ENCODE measurements around the gene SLC5A1. TPM values are rescaled to one million over a fixed set of nuclear protein-coding genes. Genes with fewer than 3 reads are reported as not detected.

The SLC5A1 gene
- total RNA-seq, 1 donor from 2014 or later: 201 TPM

GRCh38 chr22:32058656-32059260, 15.7 kb downstream of the SLC5A1 start:
- Histone ChIP-seq H3K4me1 (peaks cover 17% of the 10 kb centered on the region), H3K9me3 (replicated peaks) (no peaks in the 10 kb centered on the region), H3K4me3 (peak overlapping the region; percentile 70), H3K27me3 (ENCODE audit: low read depth) (peaks cover 3% of the 10 kb centered on the region), H3K36me3 (no peaks in the 10 kb centered on the region), H3K27ac (replicated peaks) (peak overlapping the region; percentile 89)
- DNase-seq: no peak
- TF ChIP-seq CTCF (IDR thresholded peaks at IDR 0.05; ENCODE audit: borderline replicate concordance): no peak
- intact Hi-C loops (cut with micrococcal nuclease): no loop called here

GRCh38 chr22:32059426-32059825, 16.4 kb downstream of the SLC5A1 start:
- H3K4me3 ChIP-seq: peak overlapping the region; percentile 70

GRCh38 chr22:32063701-32064100, 20.6 kb downstream of the SLC5A1 start:
- TF ChIP-seq CTCF (IDR thresholded peaks at IDR 0.05; ENCODE audit: borderline replicate concordance): no peak
- H3K36me3 ChIP-seq: peaks cover 13% of the 10 kb centered on the region
- H3K4me1 ChIP-seq: peaks cover 40% of the 10 kb centered on the region
- peak overlapping the region; percentile 89 for H3K27ac ChIP-seq (replicated peaks)
- intact Hi-C loops (cut with micrococcal nuclease): no loop called here
- H3K27me3 ChIP-seq (ENCODE audit: low read depth): peaks cover 3% of the 10 kb centered on the region
- no peaks in the 10 kb centered on the region for H3K9me3 ChIP-seq (replicated peaks)
- peak overlapping the region; percentile 70 for H3K4me3 ChIP-seq
- DNase-seq: no peak

More at GRCh38 chr22:32059426-32059825, 16.4 kb downstream of the SLC5A1 start:
- Histone ChIP-seq H3K27ac (replicated peaks) (peak overlapping the region; percentile 89), H3K9me3 (replicated peaks) (no peaks in the 10 kb centered on the region), H3K27me3 (ENCODE audit: low read depth) (peaks cover 3% of the 10 kb centered on the region), H3K36me3 (no peaks in the 10 kb centered on the region), H3K4me1 (peaks cover 17% of the 10 kb centered on the region)
- TF ChIP-seq CTCF (IDR thresholded peaks at IDR 0.05; ENCODE audit: borderline replicate concordance): no peak
- intact Hi-C loops (cut with micrococcal nuclease): no loop called here
- DNase-seq: no peak

- peaks cover 23% of the 10 kb centered on the region for H3K36me3 ChIP-seq
- intact Hi-C loops (cut with micrococcal nuclease): no loop called here
- no peaks in the 10 kb centered on the region for H3K9me3 ChIP-seq (replicated peaks)
- H3K27me3 ChIP-seq (ENCODE audit: low read depth): peaks cover 3% of the 10 kb centered on the region
- no peak for DNase-seq
- peaks cover 59% of the 10 kb centered on the region for H3K4me1 ChIP-seq
- H3K4me3 ChIP-seq: peak overlapping the region; percentile 70
- TF ChIP-seq CTCF (IDR thresholded peaks at IDR 0.05; ENCODE audit: borderline replicate concordance): no peak
- peak overlapping the region; percentile 89 for H3K27ac ChIP-seq (replicated peaks)
Measured at GRCh38 chr22:32066820-32067219, 23.8 kb downstream of the SLC5A1 start.

GRCh38 chr22:32067613-32068012, 24.6 kb downstream of the SLC5A1 start:
- no peak overlapping the region for H3K4me3 ChIP-seq
- intact Hi-C loops (cut with micrococcal nuclease): no loop called here
- peaks cover 59% of the 10 kb centered on the region for H3K4me1 ChIP-seq
- H3K36me3 ChIP-seq: peaks cover 29% of the 10 kb centered on the region
- H3K27me3 ChIP-seq (ENCODE audit: low read depth): no peaks in the 10 kb centered on the region
- H3K27ac ChIP-seq (replicated peaks): peak overlapping the region; percentile 89
- no peak for TF ChIP-seq CTCF (IDR thresholded peaks at IDR 0.05; ENCODE audit: borderline replicate concordance)
- H3K9me3 ChIP-seq (replicated peaks): no peaks in the 10 kb centered on the region
- DNase-seq: no peak

Data from left ventricle myocardium inferior (tissue), 1 donor.